A549 (cell line): Measurements from ENCODE around the gene ZNF768. TPM values are rescaled to one million over a fixed set of nuclear protein-coding genes. Genes with fewer than 3 reads are reported as not detected.

Experiments
- ATAC-seq, 2 experiments: fragments of 200-7000 bp in 1 of 2; fragments of >200 bp in 1 of 2; cut with Nextera tagmentation in 1 of 2; cut with Tn5 transposase in 1 of 2; 3 replicates each; pipeline versions ENCODE4 v1.8.0 to v1.9.1; 2018 to 2020; ENCODE audit warnings: mild to moderate bottlenecking in 1 of 2, moderate library complexity in 1 of 2
- CTCF ChIA-PET: fragments of 300-600 bp; sonication (Branson Sonifier 250); formaldehyde crosslinking; extraction: SDS; loops from one replicate; lab custom pipeline; 2021; ENCODE audit warnings: antibody characterized with exemption, inconsistent platforms; lab: Yijun Ruan, JAX
- POLR2A ChIA-PET: fragments of 350-600 bp; formaldehyde crosslinking; extraction: SDS; loops from one replicate; lab custom pipeline; 2021; ENCODE audit warnings: antibody characterized with exemption, inconsistent platforms; lab: Yijun Ruan, JAX
- DNase-seq, 2 experiments: peaks; one replicate each; pipeline versions ENCODE4 v3.0.0 to v3.0.0-alpha.2; 2011 to 2016; ENCODE audit warnings: low read depth in 1 of 2, low spot score in 1 of 2
- FAIRE-seq: peaks from 2 replicates; lab custom pipeline; 2011; peaks lifted over from hg19 to GRCh38; lab: Jason Lieb, UNC
- H3K27ac ChIP-seq, 2 experiments: fragments of >200 bp; sonication (Bioruptor Twin); formaldehyde crosslinking; 3 replicates each; pipeline ENCODE4 v1.5.1; 2016 to 2017
- H3K4me1 ChIP-seq: fragments of >200 bp; sonication (Bioruptor Twin); formaldehyde crosslinking; 3 replicates; pipeline ENCODE4 v1.6.1; 2016
- H3K4me2 ChIP-seq: fragments of >200 bp; sonication (Bioruptor Twin); formaldehyde crosslinking; 3 replicates; pipeline ENCODE4 v1.6.1; 2016
- H3K4me3 ChIP-seq: fragments of >200 bp; sonication (Bioruptor Twin); formaldehyde crosslinking; 3 replicates; pipeline ENCODE4 v1.5.1; 2016
- H3K9me3 ChIP-seq: fragments of >200 bp; sonication (Bioruptor Twin); formaldehyde crosslinking; 3 replicates; pipeline ENCODE4 v1.6.1; 2016
- BHLHE40 ChIP-seq: IDR thresholded peaks from 2 replicates; pipeline ENCODE4 v1.6.1; 2012; ENCODE audit warnings: low read depth, low read length, inconsistent platforms
- CBX8 ChIP-seq: fragments of 200-600 bp; sonication (generic); IDR thresholded peaks from 2 replicates; pipeline ENCODE4 v1.6.1; 2016
- CEBPB ChIP-seq, 2 experiments: fragments of >200 bp in 1 of 2; sonication (Bioruptor Twin) in 1 of 2; formaldehyde crosslinking in 1 of 2; IDR thresholded peaks; 2 replicates each; pipeline ENCODE4 v1.6.1; 2012 to 2016
- EP300 ChIP-seq, 2 experiments: fragments of >200 bp; sonication (Bioruptor Twin); formaldehyde crosslinking; IDR thresholded peaks; 2 replicates in 1 of 2; 3 replicates in 1 of 2; pipeline ENCODE4 v1.6.1; 2016 to 2017
- ESRRA ChIP-seq: fragments of 150-350 bp; IDR thresholded peaks from 2 replicates; pipeline ENCODE4 v1.6.1; 2014; ENCODE audit warnings: mild to moderate bottlenecking, low read length, borderline replicate concordance
- FOXS1 ChIP-seq: fragments of 250-450 bp; sonication (Bioruptor Pico); IDR thresholded peaks from 2 replicates; pipeline ENCODE4 v1.5.0; 2020; ENCODE audit warnings: mild to moderate bottlenecking, moderate library complexity
- HOXB13 ChIP-seq: fragments of 250-450 bp; sonication (Bioruptor Pico); IDR thresholded peaks from 2 replicates; pipeline ENCODE4 v1.5.0; 2020; ENCODE audit warnings: low read depth, mild to moderate bottlenecking, moderate library complexity
- MYC ChIP-seq: IDR thresholded peaks from 2 replicates; pipeline ENCODE4 v1.6.1; 2012; ENCODE audit warnings: mild to moderate bottlenecking, inconsistent platforms, low read length, improper control_type of control experiment, borderline replicate concordance
- POLR2A ChIP-seq: IDR thresholded peaks from 2 replicates; pipeline ENCODE4 v1.6.1; 2012; ENCODE audit warnings: mild to moderate bottlenecking, low read length
- TFCP2L1 ChIP-seq: fragments of 250-450 bp; sonication (Bioruptor Pico); IDR thresholded peaks from 2 replicates; pipeline ENCODE4 v1.5.0; 2021; ENCODE audit warnings: mild to moderate bottlenecking
- ZFP36 ChIP-seq: fragments of 450-650 bp; IDR thresholded peaks from 2 replicates; pipeline ENCODE4 v1.6.1; 2014; ENCODE audit warnings: borderline replicate concordance; ENCODE audit not compliant: partially characterized antibody
- ZSCAN20 ChIP-seq: fragments of 250-450 bp; sonication (Bioruptor Pico); IDR thresholded peaks from 2 replicates; pipeline ENCODE4 v1.8.0; 2022; ENCODE audit warnings: mild to moderate bottlenecking, moderate library complexity
- whole genome bisulfite sequencing: methylation state at CpG from one replicate; pipeline ENCODE4 v1.1.6; 2017; ENCODE audit errors: missing lambda C conversion rate; 5-methylcytosine and 5-hydroxymethylcytosine counted together
- polyA plus RNA-seq, 4 experiments: library from polyadenylated mRNA; depleted of rRNA in 3 of 4; stranded (reverse); fragments of >200 nt; fragmentation: RNase III in 1 of 4; extraction: RNeasy Plus Mini Kit Qiagen cat#74134 plus additional on column Dnase treatment in 1 of 4; gene quantifications; 2 replicates in 3 of 4; 3 replicates in 1 of 4; pipeline ENCODE4 v1.2.3, GENCODE V29; 2011 to 2017
- TF ChIP-seq, protein P1 (sequence below): IDR thresholded peaks from 2 replicates; pipeline ENCODE4 v1.6.1; 2012; ENCODE audit warnings: low read depth, borderline replicate concordance
- TF ChIP-seq, protein P2 (sequence below): IDR thresholded peaks from 2 replicates; pipeline ENCODE4 v1.6.1; 2012

ZNF768 gene
- polyA plus RNA-seq, 2 of the 4 experiments (the other 2 are of a cell fraction) = 17.0 to 33.6 TPM

DNA sequence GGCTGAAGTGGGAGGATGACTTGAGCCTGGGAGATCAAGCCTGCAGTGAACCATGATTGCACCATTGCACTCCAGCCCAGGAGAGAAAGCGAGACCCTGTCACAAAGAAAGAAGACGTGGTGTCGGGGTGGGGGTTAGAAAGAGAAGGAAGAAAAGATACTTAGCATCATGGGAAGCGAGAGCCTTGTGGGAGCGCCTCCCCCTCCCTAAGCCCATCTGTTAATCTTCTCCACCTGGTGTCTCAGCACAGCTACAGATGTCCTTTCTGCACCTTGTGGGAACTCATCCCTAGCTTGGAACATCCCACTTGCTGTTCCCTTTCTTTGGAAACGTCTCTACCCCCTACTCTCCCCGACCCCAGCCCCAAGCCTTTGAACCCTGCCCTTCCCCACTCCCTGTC lies 39.2 kb upstream of the ZNF768 start:
- 63% methylated on average over 7 of the region's 7 CpGs for WGBS
- ATAC-seq = no peak
- Histone ChIP-seq H3K4me2 (no peak overlapping the region), H3K4me1 (peaks cover 26% of the 10 kb centered on the region), H3K4me3 (no peak overlapping the region), H3K9me3 (no peaks in the 10 kb centered on the region), H3K27ac (0 out of 6 replicates have a peak overlapping the region, but pooled peaks of 1 of the 2 experiments have one; percentile 11)
- no peak for TF ChIP-seq MYC
- no peak for TF ChIP-seq ZSCAN20 (CRISPR knock-in tag)
- TF ChIP-seq CEBPB (IDR thresholded peaks at IDR 0.05) = no peak
- no peak for DNase-seq
- POLR2A ChIA-PET = interaction anchor here (0.7 to 1.0 kb wide), 2 partner anchors 37 to 58 kb away, joined by 5 read pairs; no protein-coding TSS in a partner anchor
- CTCF ChIA-PET = interaction anchor here (1.6 to 2.6 kb wide), 2 partner anchors 63 to 135 kb away, joined by 10 to 12 read pairs; partner anchors contain the start of gene DCTPP1
- no peak for FAIRE-seq

DNA sequence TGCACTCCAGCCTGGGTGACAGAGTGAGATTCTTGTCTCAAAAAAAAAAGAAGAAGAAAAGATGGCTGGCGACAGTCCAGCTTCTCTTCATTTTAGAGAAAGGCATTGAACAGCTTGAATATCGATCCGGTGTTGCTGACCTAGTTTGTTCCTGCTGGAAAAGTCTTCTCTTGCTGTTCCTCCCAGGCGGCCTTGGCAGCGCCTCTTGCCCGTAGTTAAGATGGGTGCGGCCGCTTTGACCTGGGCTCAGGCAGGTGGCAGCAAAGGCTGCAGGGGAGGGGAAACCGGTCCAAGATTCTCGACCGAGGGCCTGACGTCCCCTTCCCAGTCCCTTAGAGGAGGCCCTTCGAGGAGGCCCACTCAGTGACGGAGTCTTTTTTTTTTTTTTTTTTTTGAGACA lies 35.7 kb upstream of the ZNF768 start:
- Histone ChIP-seq H3K9me3 (no peaks in the 10 kb centered on the region), H3K4me1 (peaks cover 3% of the 10 kb centered on the region; the same call in 2 of the 3 replicates), H3K27ac (peak overlapping the region in 1 of 2 experiments; percentile 75; a peak in 3 of 6 replicates), H3K4me3 (no peak overlapping the region), H3K4me2 (peak overlapping the region; percentile 75; the same call in 2 of the 3 replicates)
- DNase-seq (no peak), ATAC-seq (no peak), FAIRE-seq (no peak)
- WGBS = 93% methylated on average over 14 of the region's 14 CpGs
- CTCF ChIA-PET = interaction anchor here (1.1 to 1.8 kb wide), 5 partner anchors 9 to 132 kb away, joined by 3 to 10 read pairs (median 3); partner anchors contain the start of genes DCTPP1 and ZNF688
- POLR2A ChIA-PET = interaction anchor here (1.4 kb wide), 1 partner anchor 117 kb away, joined by 6 read pairs; the partner anchor contains the start of gene SEPHS2
- TF ChIP-seq CBX8 (no peak), ZFP36 (no peak), FOXS1 (CRISPR knock-in tag) (no peak), HOXB13 (CRISPR knock-in tag) (no peak)
- TF ChIP-seq, protein P1, sequence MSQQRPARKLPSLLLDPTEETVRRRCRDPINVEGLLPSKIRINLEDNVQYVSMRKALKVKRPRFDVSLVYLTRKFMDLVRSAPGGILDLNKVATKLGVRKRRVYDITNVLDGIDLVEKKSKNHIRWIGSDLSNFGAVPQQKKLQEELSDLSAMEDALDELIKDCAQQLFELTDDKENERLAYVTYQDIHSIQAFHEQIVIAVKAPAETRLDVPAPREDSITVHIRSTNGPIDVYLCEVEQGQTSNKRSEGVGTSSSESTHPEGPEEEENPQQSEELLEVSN = no peak

DNA sequence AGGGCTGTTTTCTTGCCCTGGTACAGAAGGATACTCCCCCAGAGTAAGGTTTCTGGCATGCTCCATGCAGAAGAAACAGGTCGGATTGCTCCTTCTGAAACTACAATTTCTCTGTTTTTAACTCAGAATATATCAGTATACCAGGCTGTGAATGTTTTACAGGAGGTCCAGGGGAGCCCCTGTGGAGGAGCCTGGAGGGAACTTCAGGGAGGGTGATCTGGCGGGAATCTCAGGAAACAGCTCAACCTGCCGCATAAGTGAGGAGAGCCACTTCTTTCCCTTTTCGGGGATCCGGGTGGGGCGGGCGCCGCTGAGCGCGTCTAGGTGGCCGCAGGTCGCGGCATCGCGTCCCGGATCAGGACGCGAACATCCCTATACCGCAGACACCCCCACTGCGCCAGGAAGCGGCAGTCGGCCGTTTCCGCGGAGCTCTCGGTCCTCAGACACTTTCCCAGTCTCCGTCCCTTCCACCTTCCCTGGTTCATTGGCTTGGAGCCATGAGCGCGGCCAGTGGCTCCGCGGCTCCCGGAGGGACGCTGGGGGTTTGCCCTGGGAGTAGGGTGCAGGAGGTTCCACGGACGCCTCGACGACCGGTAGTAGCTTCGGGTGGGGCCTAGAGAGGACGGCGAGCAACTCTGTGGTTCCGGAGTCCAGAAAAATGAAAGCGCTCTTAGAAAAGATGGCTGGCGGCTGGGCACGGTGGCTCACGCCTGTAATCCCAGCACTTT lies 34.9 kb upstream of the ZNF768 start:
- Histone ChIP-seq H3K4me3 (peak overlapping the region; percentile 45), H3K4me1 (peaks cover 4% of the 10 kb centered on the region; the same call in 1 of the 3 replicates), H3K4me2 (peak overlapping the region; percentile 75)
- DNase-seq = no peak
- no peak for ATAC-seq
- no peak for FAIRE-seq
- CTCF ChIA-PET = interaction anchor here (0.6 to 1.8 kb wide), 7 partner anchors 10 to 131 kb away, joined by 3 to 10 read pairs (median 3); partner anchors contain the start of genes DCTPP1 and ZNF688
- POLR2A ChIA-PET = interaction anchor here (1.4 kb wide), 1 partner anchor 116 kb away, joined by 6 read pairs; the partner anchor contains the start of gene SEPHS2
- TF ChIP-seq POLR2A = no peak
- TF ChIP-seq, protein P1 = peak; percentile 26; the same call in 1 of the 2 replicates
- TF ChIP-seq, protein P2, sequence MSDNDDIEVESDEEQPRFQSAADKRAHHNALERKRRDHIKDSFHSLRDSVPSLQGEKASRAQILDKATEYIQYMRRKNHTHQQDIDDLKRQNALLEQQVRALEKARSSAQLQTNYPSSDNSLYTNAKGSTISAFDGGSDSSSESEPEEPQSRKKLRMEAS = peak; percentile 17; the same call in 1 of the 2 replicates
- TF ChIP-seq, all 56 proteins: peak for 2
- WGBS = 66% methylated on average over 23 of the region's 46 CpGs
- Histone ChIP-seq H3K9me3 (no peaks in the 10 kb centered on the region), H3K27ac (peak overlapping the region; percentile 73 to 75)

DNA sequence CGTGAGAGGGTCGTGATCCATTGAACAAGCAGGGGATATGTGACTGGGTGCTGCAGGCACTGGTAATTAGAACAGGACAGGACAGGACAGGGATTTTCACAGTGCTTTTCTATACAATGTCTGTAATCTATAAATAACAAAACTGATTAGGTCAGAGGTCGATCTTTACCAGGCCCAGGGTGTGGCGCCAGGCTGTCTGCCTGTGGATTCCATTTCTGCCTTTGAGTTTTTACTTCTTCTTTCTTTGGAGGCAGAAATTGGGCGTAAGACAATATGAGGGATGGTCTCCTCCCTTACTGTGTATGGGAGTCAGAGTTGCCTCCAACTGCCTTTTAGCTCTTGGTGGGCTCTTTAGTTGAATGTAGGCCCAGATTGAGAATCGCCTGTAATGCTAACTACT lies 33.3 kb upstream of the ZNF768 start:
- DNase-seq = no peak
- H3K4me2 ChIP-seq = no peak overlapping the region
- CTCF ChIA-PET = interaction anchor here (1.6 to 1.7 kb wide), 2 partner anchors 72 to 130 kb away, joined by 5 to 7 read pairs; partner anchors contain the start of gene DCTPP1
- TF ChIP-seq BHLHE40 (no peak), ZFP36 (no peak), EP300 (IDR thresholded peaks at IDR 0.05) (no peak), CBX8 (no peak), TFCP2L1 (CRISPR knock-in tag) (no peak), ZSCAN20 (CRISPR knock-in tag) (no peak), ESRRA (no peak)
- TF ChIP-seq, all 56 proteins: peak for 0
- no peak for FAIRE-seq
- no peak for ATAC-seq
- POLR2A ChIA-PET = interaction anchor here (2.8 kb wide), 1 partner anchor 12 kb away, joined by 44 read pairs; the partner anchor contains the start of gene ZNF688
- Histone ChIP-seq H3K27ac (peak overlapping the region in 1 of 2 experiments; percentile 98; a peak in 3 of 6 replicates), H3K4me1 (peaks cover 4% of the 10 kb centered on the region; the same call in 1 of the 3 replicates), H3K4me3 (no peak overlapping the region), H3K9me3 (no peaks in the 10 kb centered on the region)
- 96% methylated on average over 6 of the region's 6 CpGs for WGBS
